ENCODE measurements around the gene ADPRM. TPM values are rescaled to one million over a fixed set of nuclear protein-coding genes. Genes with fewer than 3 reads are reported as not detected.

The ADPRM gene
- polyA plus RNA-seq, 1 donor (not counting 4 experiments of a cell fraction or from before 2014, with no cell fraction given), result 15.0 TPM

GRCh38 chr17:10754109-10754508, 56.7 kb downstream of the ADPRM start:
- H3K4me1 ChIP-seq (ENCODE audit: control insufficient read depth, extremely low read depth, insufficient read depth, low read length), result no peaks in the 10 kb centered on the region
- no peak for FAIRE-seq
- H3K4me2 ChIP-seq (ENCODE audit: control insufficient read depth, extremely low read depth, insufficient read depth, low read depth, low read length), result no peak overlapping the region
- no peaks in the 10 kb centered on the region for H3K9me3 ChIP-seq (ENCODE audit: control insufficient read depth, low read depth, low read length)
- H4K20me1 ChIP-seq (ENCODE audit: control insufficient read depth, extremely low read depth, insufficient read depth, low read length), result no peaks in the 10 kb centered on the region
- H3K9me1 ChIP-seq (ENCODE audit: control insufficient read depth, extremely low read depth, insufficient read depth, low read length), result no peaks in the 10 kb centered on the region
- dilution Hi-C loops (cut with MboI; ENCODE audit: extremely low pct_ligation_motif_present, low sequenced_read_pairs), result no loop called here
- H2AFZ ChIP-seq (ENCODE audit: control insufficient read depth, low read length), result no peak overlapping the region
- peak; percentile 47 to 52 (median 50) for TF ChIP-seq CTCF (optimal IDR thresholded peaks at IDR 0.05 in 1 of 3, IDR thresholded peaks at IDR 0.05 in 1 of 3, conservative IDR thresholded peaks at IDR 0.05 in 1 of 3; ENCODE audit: extremely low read depth in 1 of 3, insufficient read depth in 2 of 3, low read length in 3 of 3)
- TF ChIP-seq EZH2 (IDR thresholded peaks at IDR 0.05; ENCODE audit: low read length), result no peak
- no peaks in the 10 kb centered on the region for H3K79me2 ChIP-seq (ENCODE audit: control insufficient read depth, insufficient read depth, low read length)
- no peak for DNase-seq (ENCODE audit: low read depth, low spot score)
- no peak overlapping the region for H3K4me3 ChIP-seq (ENCODE audit: control insufficient read depth in 2 of 3, extremely low read depth in 1 of 3, insufficient read depth in 2 of 3, low read depth in 1 of 3, low read length in 3 of 3)
- H3K27ac ChIP-seq (ENCODE audit: control insufficient read depth, insufficient read depth, low read length), result no peak overlapping the region
- H3K36me3 ChIP-seq (ENCODE audit: control insufficient read depth in 2 of 2, extremely low read depth in 1 of 2, insufficient read depth in 2 of 2, low read length in 2 of 2), result no peaks in the 10 kb centered on the region
- no peak overlapping the region for H3K9ac ChIP-seq (ENCODE audit: control insufficient read depth, extremely low read depth, insufficient read depth, low read length)
- peaks cover 5% of the 10 kb centered on the region for H3K27me3 ChIP-seq (ENCODE audit: control insufficient read depth, extremely low read depth, insufficient read depth, low read length)

- DNase-seq (ENCODE audit: low read depth, low spot score) (no peak), FAIRE-seq (no peak)
- Histone ChIP-seq H3K27me3 (ENCODE audit: control insufficient read depth, extremely low read depth, insufficient read depth, low read length) (peaks cover 5% of the 10 kb centered on the region), H2AFZ (ENCODE audit: control insufficient read depth, low read length) (no peak overlapping the region), H3K9me3 (ENCODE audit: control insufficient read depth, low read depth, low read length) (no peaks in the 10 kb centered on the region), H4K20me1 (ENCODE audit: control insufficient read depth, extremely low read depth, insufficient read depth, low read length) (no peaks in the 10 kb centered on the region), H3K36me3 (ENCODE audit: control insufficient read depth in 2 of 2, extremely low read depth in 1 of 2, insufficient read depth in 2 of 2, low read length in 2 of 2) (no peaks in the 10 kb centered on the region), H3K9me1 (ENCODE audit: control insufficient read depth, extremely low read depth, insufficient read depth, low read length) (no peaks in the 10 kb centered on the region), H3K4me3 (ENCODE audit: control insufficient read depth in 2 of 3, extremely low read depth in 1 of 3, insufficient read depth in 2 of 3, low read depth in 1 of 3, low read length in 3 of 3) (no peak overlapping the region), H3K4me1 (ENCODE audit: control insufficient read depth, extremely low read depth, insufficient read depth, low read length) (no peaks in the 10 kb centered on the region), H3K79me2 (ENCODE audit: control insufficient read depth, insufficient read depth, low read length) (no peaks in the 10 kb centered on the region), H3K4me2 (ENCODE audit: control insufficient read depth, extremely low read depth, insufficient read depth, low read depth, low read length) (peak overlapping the region; percentile 9), H3K27ac (ENCODE audit: control insufficient read depth, insufficient read depth, low read length) (no peak overlapping the region), H3K9ac (ENCODE audit: control insufficient read depth, extremely low read depth, insufficient read depth, low read length) (no peak overlapping the region)
- no peak for TF ChIP-seq CTCF (optimal IDR thresholded peaks at IDR 0.05 in 1 of 3, IDR thresholded peaks at IDR 0.05 in 1 of 3, conservative IDR thresholded peaks at IDR 0.05 in 1 of 3; ENCODE audit: extremely low read depth in 1 of 3, insufficient read depth in 2 of 3, low read length in 3 of 3)
- dilution Hi-C loops (cut with MboI; ENCODE audit: extremely low pct_ligation_motif_present, low sequenced_read_pairs), result no loop called here
Observed at GRCh38 chr17:10754861-10755591, 57.6 kb downstream of the ADPRM start.
